Endothelial cell of umbilical vein (primary cell): ENCODE measurements around the gene MTF1. TPM values are rescaled to one million over a fixed set of nuclear protein-coding genes. Genes with fewer than 3 reads are reported as not detected.

Source experiments
- BruUV-seq: library from RNA; stranded (reverse); fragments of 400-500 nt; replicated peaks from 2 replicates; lab custom pipeline; 2021; lab: Mats Ljungman, UMichigan
- CTCF ChIA-PET: fragments of 300-600, 350-600 bp; sonication (Branson Sonifier 250); formaldehyde crosslinking; loops from one replicate; lab custom pipeline; 2021; ENCODE audit warnings: antibody characterized with exemption, inconsistent platforms; lab: Charles Lee
- POLR2A ChIA-PET: fragments of 300-600, 350-600 bp; sonication (Branson Sonifier 250); formaldehyde crosslinking; loops from one replicate; lab custom pipeline; 2021; ENCODE audit warnings: antibody characterized with exemption, inconsistent platforms; lab: Charles Lee
- DNase-seq: peaks from one replicate; pipeline ENCODE4 v3.0.0-alpha.2; 2011; ENCODE audit warnings: low read depth, low spot score
- FAIRE-seq: peaks from 2 replicates; lab custom pipeline; 2011; peaks lifted over from hg19 to GRCh38; lab: Jason Lieb, UNC
- H2AFZ ChIP-seq: 2 replicates; pipeline ENCODE4 v1.6.0; 2012; ENCODE audit warnings: low read depth, low read length, control low read depth, inconsistent platforms
- H3K27ac ChIP-seq: 2 replicates; pipeline ENCODE4 v1.5.1; 2011; ENCODE audit warnings: low read depth, mild to moderate bottlenecking, control low read depth, low read length, moderate library complexity; ENCODE audit not compliant: insufficient read depth
- H3K27me3 ChIP-seq, 2 experiments: 2 replicates each; pipeline versions ENCODE4 v1.6.0 to v1.6.1; 2011; ENCODE audit warnings: low read length in 2 of 2, mixed read lengths in 1 of 2; ENCODE audit not compliant: control insufficient read depth in 2 of 2, insufficient read depth in 2 of 2
- H3K36me3 ChIP-seq, 2 experiments: 2 replicates in 1 of 2; 3 replicates in 1 of 2; pipeline ENCODE4 v1.5.1; 2011; ENCODE audit warnings: low read length in 2 of 2, mild to moderate bottlenecking in 1 of 2, moderate library complexity in 1 of 2; ENCODE audit not compliant: control insufficient read depth in 2 of 2, insufficient read depth in 2 of 2; ENCODE audit errors: extremely low read depth in 1 of 2
- H3K4me1 ChIP-seq: 3 replicates; pipeline ENCODE4 v1.5.1; 2011; ENCODE audit warnings: mild to moderate bottlenecking, low read length; ENCODE audit not compliant: control insufficient read depth, insufficient read depth; ENCODE audit errors: extremely low read depth
- H3K4me2 ChIP-seq: 2 replicates; pipeline ENCODE4 v1.6.1; 2011; ENCODE audit warnings: low read length, control low read depth, mixed read lengths; ENCODE audit not compliant: insufficient read depth
- H3K4me3 ChIP-seq, 3 experiments: fragments of 200-600 bp in 1 of 3; sonication (generic), shearing (Covaris generic) in 1 of 3; replicated peaks in 1 of 3; 2 replicates each; pipeline ENCODE4 v1.5.1; 2011 to 2016; ENCODE audit warnings: control low read depth in 3 of 3, low read length in 3 of 3, mild to moderate bottlenecking in 2 of 3, inconsistent platforms in 1 of 3, low read depth in 1 of 3, moderate library complexity in 1 of 3; ENCODE audit not compliant: insufficient read depth in 1 of 3
- H3K79me2 ChIP-seq: 2 replicates; pipeline ENCODE4 v1.6.0; 2012; ENCODE audit warnings: low read length, inconsistent platforms; ENCODE audit not compliant: control insufficient read depth, insufficient read depth
- H3K9ac ChIP-seq: replicated peaks from 2 replicates; pipeline ENCODE3; 2011; ENCODE audit warnings: low read length, control low read depth; ENCODE audit not compliant: insufficient read depth; ENCODE audit errors: extremely low read depth
- H3K9me1 ChIP-seq: replicated peaks from 3 replicates; pipeline ENCODE4 v1.6.0; 2011; ENCODE audit warnings: mild to moderate bottlenecking, low read length; ENCODE audit not compliant: control insufficient read depth, insufficient read depth; ENCODE audit errors: extremely low read depth
- H3K9me3 ChIP-seq: replicated peaks from 2 replicates; pipeline ENCODE4 v1.5.1; 2012; ENCODE audit warnings: low read length, inconsistent platforms; ENCODE audit not compliant: control insufficient read depth, insufficient read depth
- H4K20me1 ChIP-seq: replicated peaks from 2 replicates; pipeline ENCODE3; 2011; ENCODE audit warnings: mild to moderate bottlenecking, low read length; ENCODE audit not compliant: control insufficient read depth, insufficient read depth; ENCODE audit errors: extremely low read depth
- EZH2 ChIP-seq: IDR thresholded peaks from 2 replicates; pipeline ENCODE4 v1.6.1; 2012; ENCODE audit warnings: borderline replicate concordance, low read depth, mild to moderate bottlenecking, moderate library complexity, low read length, inconsistent platforms; ENCODE audit not compliant: severe bottlenecking
- FOS ChIP-seq: IDR thresholded peaks from 2 replicates; pipeline ENCODE4 v1.6.1; 2011; ENCODE audit warnings: mild to moderate bottlenecking, low read length, moderate library complexity, borderline replicate concordance; ENCODE audit not compliant: insufficient read depth
- JUN ChIP-seq: IDR thresholded peaks from 2 replicates; pipeline ENCODE4 v1.6.1; 2011; ENCODE audit warnings: borderline replicate concordance, low read depth; ENCODE audit not compliant: insufficient read length, insufficient read depth
- dilution Hi-C: fragments of 300-500 bp; cut with MboI; formaldehyde crosslinking; loops from one replicate; pipeline ENCODE4 v1.15.0; 2019; ENCODE audit warnings: low sequenced_read_pairs; ENCODE audit not compliant: extremely low pct_ligation_motif_present
- intact Hi-C: fragments of 100-400 bp; cut with micrococcal nuclease; formaldehyde crosslinking; loops from one replicate; pipeline ENCODE4 v1.10.0; 2022
- polyA plus RNA-seq, 4 experiments: library from polyadenylated mRNA; depleted of rRNA in 3 of 4; stranded (reverse) in 3 of 4; unstranded in 1 of 4; fragments of >200 nt; gene quantifications; 2 replicates each; pipeline versions ENCODE4 v1.2.1 to v1.2.3, GENCODE V29; 2011 to 2012; ENCODE audit warnings: missing spikeins in 1 of 4
- total RNA-seq: library from RNA; stranded (reverse); gene quantifications from 2 replicates; pipeline ENCODE4 v1.2.3, GENCODE V29; 2021
- TF ChIP-seq, protein P1 (sequence below): IDR thresholded peaks from 2 replicates; pipeline ENCODE4 v1.6.1; 2011; ENCODE audit not compliant: insufficient read depth, insufficient read length
- TF ChIP-seq, protein P2 (sequence below), 2 donors: IDR thresholded peaks; 1 replicate in 1 of 2; 2 replicates in 1 of 2; pipeline ENCODE4 v1.5.1; 2011; ENCODE audit warnings: low read length in 2 of 2, mild to moderate bottlenecking in 2 of 2, moderate library complexity in 2 of 2, control low read depth in 1 of 2, inconsistent platforms in 1 of 2, low read depth in 1 of 2; ENCODE audit not compliant: insufficient read depth in 1 of 2; ENCODE audit errors: extremely low read depth in 1 of 2

MTF1 gene
- total and polyA plus RNA-seq, 2 donors (not counting 3 experiments of a cell fraction or from before 2014, with no cell fraction given) = 4.9 to 18.5 TPM

- Histone ChIP-seq H3K9ac (no peak overlapping the region), H3K27ac (no peak overlapping the region), H3K9me3 (no peaks in the 10 kb centered on the region), H3K9me1 (no peaks in the 10 kb centered on the region), H4K20me1 (no peaks in the 10 kb centered on the region), H3K4me3 (no peak overlapping the region), H3K4me1 (no peaks in the 10 kb centered on the region), H3K4me2 (no peak overlapping the region), H3K79me2 (no peaks in the 10 kb centered on the region), H3K27me3 (peaks cover 25 to 36% of the 10 kb centered on the region in 2 experiments), H2AFZ (no peak overlapping the region), H3K36me3 (no peaks in the 10 kb centered on the region)
- FAIRE-seq (no peak), DNase-seq (no peak)
- dilution Hi-C loops (no loop called here), intact Hi-C loops (no loop called here)
- ChIA-PET POLR2A (no interaction called here), CTCF (no interaction called here)
- BruUV-seq = no TSS peak
- TF ChIP-seq JUN (no peak), FOS (no peak), EZH2 (no peak)
- TF ChIP-seq, protein P1, sequence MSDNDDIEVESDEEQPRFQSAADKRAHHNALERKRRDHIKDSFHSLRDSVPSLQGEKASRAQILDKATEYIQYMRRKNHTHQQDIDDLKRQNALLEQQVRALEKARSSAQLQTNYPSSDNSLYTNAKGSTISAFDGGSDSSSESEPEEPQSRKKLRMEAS = no peak
- TF ChIP-seq, protein P2, sequence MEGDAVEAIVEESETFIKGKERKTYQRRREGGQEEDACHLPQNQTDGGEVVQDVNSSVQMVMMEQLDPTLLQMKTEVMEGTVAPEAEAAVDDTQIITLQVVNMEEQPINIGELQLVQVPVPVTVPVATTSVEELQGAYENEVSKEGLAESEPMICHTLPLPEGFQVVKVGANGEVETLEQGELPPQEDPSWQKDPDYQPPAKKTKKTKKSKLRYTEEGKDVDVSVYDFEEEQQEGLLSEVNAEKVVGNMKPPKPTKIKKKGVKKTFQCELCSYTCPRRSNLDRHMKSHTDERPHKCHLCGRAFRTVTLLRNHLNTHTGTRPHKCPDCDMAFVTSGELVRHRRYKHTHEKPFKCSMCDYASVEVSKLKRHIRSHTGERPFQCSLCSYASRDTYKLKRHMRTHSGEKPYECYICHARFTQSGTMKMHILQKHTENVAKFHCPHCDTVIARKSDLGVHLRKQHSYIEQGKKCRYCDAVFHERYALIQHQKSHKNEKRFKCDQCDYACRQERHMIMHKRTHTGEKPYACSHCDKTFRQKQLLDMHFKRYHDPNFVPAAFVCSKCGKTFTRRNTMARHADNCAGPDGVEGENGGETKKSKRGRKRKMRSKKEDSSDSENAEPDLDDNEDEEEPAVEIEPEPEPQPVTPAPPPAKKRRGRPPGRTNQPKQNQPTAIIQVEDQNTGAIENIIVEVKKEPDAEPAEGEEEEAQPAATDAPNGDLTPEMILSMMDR (IDR thresholded peaks at IDR 0.05; ENCODE audit: extremely low read depth in 1 of 2, insufficient read depth in 1 of 2, low read depth in 1 of 2, low read length in 2 of 2) = no peak
Measured at GRCh38 chr1:37763791-37764413, 95.5 kb downstream of the MTF1 start.
